HG03039 (cell line): ENCODE data around the gene MYB.

Experiments used
- ATAC-seq: cut with Tn5 transposase; IDR thresholded peaks from one replicate; pipeline ENCODE4 v1.9.1; 2021; ENCODE audit warnings: mild to moderate bottlenecking, moderate library complexity; ENCODE audit not compliant: unreplicated experiment

The MYB gene

GRCh38 chr6:135215563-135215962 is 34.5 kb downstream of the MYB start:
- ATAC-seq: no peak

- no peak for ATAC-seq
Measured at GRCh38 chr6:135217663-135218062, 36.6 kb downstream of the MYB start.

GRCh38 chr6:135219346-135219745 is 38.2 kb downstream of the MYB start:
- no peak for ATAC-seq

GRCh38 chr6:135221042-135221441 is 39.9 kb downstream of the MYB start:
- ATAC-seq: no peak

GRCh38 chr6:135221505-135221904 is 40.4 kb downstream of the MYB start:
- ATAC-seq: no peak

GRCh38 chr6:135222623-135223022 is 41.5 kb downstream of the MYB start:
- ATAC-seq: no peak

- ATAC-seq: no peak
Measured at GRCh38 chr6:135224037-135224647, 43.0 kb downstream of the MYB start.

GRCh38 chr6:135225911-135226310 is 44.8 kb downstream of the MYB start:
- no peak for ATAC-seq

- ATAC-seq: peak; percentile 68
Measured at GRCh38 chr6:135226537-135226936, 45.4 kb downstream of the MYB start.

- ATAC-seq: no peak
Measured at GRCh38 chr6:135227349-135227748, 46.2 kb downstream of the MYB start.

- ATAC-seq: no peak
Measured at GRCh38 chr6:135227758-135228157, 46.6 kb downstream of the MYB start.

- peak; percentile 43 for ATAC-seq
Measured at GRCh38 chr6:135228486-135228885, 47.4 kb downstream of the MYB start.

GRCh38 chr6:135229996-135230395 is 48.9 kb downstream of the MYB start:
- no peak for ATAC-seq

- no peak for ATAC-seq
Measured at GRCh38 chr6:135230711-135231468, 49.8 kb downstream of the MYB start.

GRCh38 chr6:135231469-135231844 is 50.3 kb downstream of the MYB start:
- ATAC-seq: no peak

- ATAC-seq: no peak
Measured at GRCh38 chr6:135233686-135234491, 52.8 kb downstream of the MYB start.

- no peak for ATAC-seq
Measured at GRCh38 chr6:135234492-135234780, 53.3 kb downstream of the MYB start.

GRCh38 chr6:135235716-135236115 is 54.6 kb downstream of the MYB start:
- ATAC-seq: no peak

GRCh38 chr6:135236319-135236718 is 55.2 kb downstream of the MYB start:
- no peak for ATAC-seq

GRCh38 chr6:135236732-135237131 is 55.6 kb downstream of the MYB start:
- ATAC-seq: no peak

- no peak for ATAC-seq
Measured at GRCh38 chr6:135240711-135241110, 59.6 kb downstream of the MYB start.
